OCI-LY1 (cell line): Measurements from ENCODE around the gene PMVK.
A peak's percentile ranks its signal among the peaks of the same experiment; 100 is the strongest.

Source experiments
- H2AFZ ChIP-seq: fragments of 200-600 bp; sonication (generic), shearing (Covaris generic); 2 replicates; pipeline ENCODE4 v1.6.0; 2014; ENCODE audit warnings: antibody characterized with exemption, mild to moderate bottlenecking, low read length
- H3F3A ChIP-seq: fragments of 200-600 bp; sonication (generic), shearing (Covaris generic); 2 replicates; pipeline ENCODE4 v1.6.0; 2014; ENCODE audit warnings: mild to moderate bottlenecking, antibody characterized with exemption, low read length, moderate library complexity; ENCODE audit not compliant: insufficient read depth
- H3K27ac ChIP-seq: fragments of 200-600 bp; sonication (generic); 2 replicates; pipeline ENCODE4 v1.5.1; 2014; ENCODE audit warnings: low read length, mixed run types, mild to moderate bottlenecking, low read depth; ENCODE audit not compliant: poor library complexity, severe bottlenecking
- H3K27me3 ChIP-seq: fragments of 200-600 bp; sonication (generic); 2 replicates; pipeline ENCODE4 v1.6.0; 2014; ENCODE audit warnings: antibody characterized with exemption, mild to moderate bottlenecking, low read length, moderate library complexity; ENCODE audit not compliant: insufficient read depth
- H3K36me3 ChIP-seq: fragments of 200-600 bp; sonication (generic); 2 replicates; pipeline ENCODE4 v1.6.1; 2014; ENCODE audit warnings: mild to moderate bottlenecking, antibody characterized with exemption, low read length, moderate library complexity, mixed read lengths; ENCODE audit not compliant: insufficient read depth
- H3K4me1 ChIP-seq: fragments of 200-600 bp; sonication (generic); 2 replicates; pipeline ENCODE4 v1.5.1; 2014; ENCODE audit warnings: mild to moderate bottlenecking, low read length, moderate library complexity; ENCODE audit not compliant: insufficient read depth, severe bottlenecking
- H3K4me2 ChIP-seq: fragments of 200-600 bp; sonication (generic), shearing (Covaris generic); 2 replicates; pipeline ENCODE4 v1.6.1; 2014; ENCODE audit warnings: low read length
- H3K4me3 ChIP-seq: fragments of 200-600 bp; sonication (generic); 2 replicates; pipeline ENCODE4 v1.5.1; 2014; ENCODE audit warnings: low read length, low read depth, mild to moderate bottlenecking, mixed read lengths; ENCODE audit not compliant: poor library complexity, severe bottlenecking
- H3K79me2 ChIP-seq: fragments of 200-600 bp; shearing (Covaris generic); 2 replicates; pipeline ENCODE4 v1.6.1; 2016; ENCODE audit warnings: mixed run types, low read length, mixed read lengths; ENCODE audit not compliant: insufficient read depth
- H3K9ac ChIP-seq: fragments of 200-600 bp; sonication (generic), shearing (Covaris generic); 2 replicates; pipeline ENCODE4 v1.6.1; 2014; ENCODE audit warnings: mild to moderate bottlenecking, low read length, mixed read lengths
- H3K9me2 ChIP-seq: fragments of 200-600 bp; sonication (generic), shearing (Covaris generic); 2 replicates; pipeline ENCODE4 v1.6.1; 2014; ENCODE audit warnings: low read depth, mild to moderate bottlenecking, low read length, mixed read lengths
- H3K9me3 ChIP-seq: fragments of 200-600 bp; shearing (Covaris generic); 2 replicates; pipeline ENCODE4 v1.6.1; 2014; ENCODE audit warnings: low read length, mixed read lengths
- H4K20me1 ChIP-seq: fragments of 200-600 bp; sonication (generic), shearing (Covaris generic); 2 replicates; pipeline ENCODE4 v1.6.0; 2016; ENCODE audit warnings: mild to moderate bottlenecking, low read length; ENCODE audit not compliant: insufficient read depth
- EZH2 ChIP-seq: fragments of 200-600 bp; sonication (generic), shearing (Covaris generic); IDR thresholded peaks from 2 replicates; pipeline ENCODE4 v1.8.0; 2017; ENCODE audit warnings: borderline replicate concordance, mixed run types, mild to moderate bottlenecking, antibody characterized with exemption, low read length, moderate library complexity, mixed read lengths
- TF ChIP-seq, protein P1 (sequence below): fragments of 200-600 bp; sonication (generic), shearing (Covaris generic); IDR thresholded peaks from 2 replicates; pipeline ENCODE4 v1.5.1; 2017; ENCODE audit warnings: mild to moderate bottlenecking, antibody characterized with exemption, low read length, moderate library complexity, mixed read lengths

The PMVK gene

DNA sequence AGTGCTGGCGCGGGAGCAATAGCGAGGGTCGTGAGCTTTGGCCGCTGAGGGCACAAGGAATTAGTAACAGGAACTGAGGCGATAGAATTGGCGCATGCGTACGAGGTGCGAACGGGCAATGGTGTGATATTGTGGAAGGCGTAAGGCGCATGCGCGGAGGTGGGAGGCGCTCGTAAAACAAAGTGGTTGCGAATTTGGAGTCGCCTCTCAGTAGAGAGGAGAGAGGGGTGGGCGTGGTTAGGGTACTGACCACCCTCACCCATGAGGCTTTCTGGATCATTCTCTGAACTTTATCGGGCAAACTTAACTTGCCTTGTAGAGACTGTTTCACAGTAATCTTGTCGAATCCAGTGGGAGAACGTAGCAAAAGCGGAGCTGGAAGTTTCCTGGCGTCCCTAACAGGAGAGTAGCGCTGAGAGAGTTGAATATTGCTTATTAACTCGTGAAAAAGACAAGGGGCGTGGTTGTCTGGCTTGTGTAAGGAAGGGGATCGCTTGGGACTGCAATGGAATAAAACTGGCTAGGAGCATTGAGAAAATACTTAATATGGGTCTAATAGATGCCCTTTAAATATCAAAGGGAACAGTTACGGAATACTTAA is 38.4 kb upstream of the PMVK start:
- Histone ChIP-seq H3K9me2 (no peaks in the 10 kb centered on the region), H4K20me1 (no peaks in the 10 kb centered on the region), H2AFZ (no peak overlapping the region), H3K4me1 (peaks cover 57% of the 10 kb centered on the region), H3K79me2 (peaks cover 28% of the 10 kb centered on the region), H3K9ac (peak overlapping the region; percentile 86), H3K4me2 (peak overlapping the region; percentile 91), H3K27me3 (no peaks in the 10 kb centered on the region), H3F3A (0 out of 2 replicates have a peak, but pooled peaks cover 4% of the 10 kb centered on the region), H3K9me3 (no peaks in the 10 kb centered on the region), H3K27ac (peak overlapping the region; percentile 88), H3K36me3 (peaks cover 22% of the 10 kb centered on the region), H3K4me3 (peak overlapping the region; percentile 79)
- no peak for TF ChIP-seq EZH2
- TF ChIP-seq, protein P1, sequence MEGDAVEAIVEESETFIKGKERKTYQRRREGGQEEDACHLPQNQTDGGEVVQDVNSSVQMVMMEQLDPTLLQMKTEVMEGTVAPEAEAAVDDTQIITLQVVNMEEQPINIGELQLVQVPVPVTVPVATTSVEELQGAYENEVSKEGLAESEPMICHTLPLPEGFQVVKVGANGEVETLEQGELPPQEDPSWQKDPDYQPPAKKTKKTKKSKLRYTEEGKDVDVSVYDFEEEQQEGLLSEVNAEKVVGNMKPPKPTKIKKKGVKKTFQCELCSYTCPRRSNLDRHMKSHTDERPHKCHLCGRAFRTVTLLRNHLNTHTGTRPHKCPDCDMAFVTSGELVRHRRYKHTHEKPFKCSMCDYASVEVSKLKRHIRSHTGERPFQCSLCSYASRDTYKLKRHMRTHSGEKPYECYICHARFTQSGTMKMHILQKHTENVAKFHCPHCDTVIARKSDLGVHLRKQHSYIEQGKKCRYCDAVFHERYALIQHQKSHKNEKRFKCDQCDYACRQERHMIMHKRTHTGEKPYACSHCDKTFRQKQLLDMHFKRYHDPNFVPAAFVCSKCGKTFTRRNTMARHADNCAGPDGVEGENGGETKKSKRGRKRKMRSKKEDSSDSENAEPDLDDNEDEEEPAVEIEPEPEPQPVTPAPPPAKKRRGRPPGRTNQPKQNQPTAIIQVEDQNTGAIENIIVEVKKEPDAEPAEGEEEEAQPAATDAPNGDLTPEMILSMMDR, result no peak

DNA sequence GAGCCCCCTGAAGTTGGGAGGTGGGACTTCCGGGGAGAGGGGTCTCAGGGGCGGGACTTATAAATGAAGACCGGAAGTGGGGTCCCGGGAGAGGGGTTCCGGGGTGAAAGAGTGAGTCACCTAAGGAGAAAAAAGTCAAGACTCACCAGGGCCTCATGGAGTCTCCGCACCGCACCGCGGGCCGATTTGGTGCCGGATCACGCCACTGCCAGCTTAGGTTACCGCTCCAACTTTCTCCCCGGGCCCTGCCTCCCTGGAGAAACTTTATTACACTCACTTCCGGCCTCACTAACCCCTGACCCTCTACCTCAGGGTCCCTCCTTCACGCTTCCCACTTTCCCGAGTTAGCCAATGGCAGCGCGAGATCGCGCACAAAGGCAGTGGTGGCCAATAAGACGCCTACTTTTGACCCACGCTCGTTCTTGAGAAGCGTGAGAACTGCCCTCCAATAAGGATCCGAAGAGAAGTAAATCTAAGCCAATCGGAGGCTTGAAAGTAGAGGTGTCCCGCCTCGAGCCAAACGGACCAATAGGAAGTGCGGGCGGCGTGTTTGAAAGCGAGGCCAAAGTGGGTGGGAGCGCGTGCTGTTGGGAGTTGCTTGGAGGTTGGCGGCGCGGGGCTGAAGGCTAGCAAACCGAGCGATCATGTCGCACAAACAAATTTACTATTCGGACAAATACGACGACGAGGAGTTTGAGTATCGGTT is 37.7 kb upstream of the PMVK start, which contains the start of gene CKS1B:
Gene CKS1B (plus strand): TSS at position 580 of the 706 bp plus-strand sequence. CDS start 65 bp downstream, at position 645.
- Histone ChIP-seq H3K27me3 (no peaks in the 10 kb centered on the region), H3K9ac (peak within 1 kb of the TSS; percentile 86), H3K36me3 (peaks cover 21% of the 10 kb centered on the region; the same call in 1 of the 2 replicates), H3K9me3 (no peaks in the 10 kb centered on the region), H3K9me2 (no peaks in the 10 kb centered on the region), H3K4me2 (peak within 1 kb of the TSS; percentile 91), H3K79me2 (peaks cover 28% of the 10 kb centered on the region), H3K4me1 (peaks cover 57% of the 10 kb centered on the region), H2AFZ (no peak within 1 kb of the TSS), H3F3A (0 out of 2 replicates have a peak, but pooled peaks cover 4% of the 10 kb centered on the region), H3K4me3 (peak within 1 kb of the TSS; percentile 79), H4K20me1 (no peaks in the 10 kb centered on the region), H3K27ac (peak within 1 kb of the TSS; percentile 88)
- TF ChIP-seq EZH2, result no peak
- TF ChIP-seq, protein P1, result no peak

DNA sequence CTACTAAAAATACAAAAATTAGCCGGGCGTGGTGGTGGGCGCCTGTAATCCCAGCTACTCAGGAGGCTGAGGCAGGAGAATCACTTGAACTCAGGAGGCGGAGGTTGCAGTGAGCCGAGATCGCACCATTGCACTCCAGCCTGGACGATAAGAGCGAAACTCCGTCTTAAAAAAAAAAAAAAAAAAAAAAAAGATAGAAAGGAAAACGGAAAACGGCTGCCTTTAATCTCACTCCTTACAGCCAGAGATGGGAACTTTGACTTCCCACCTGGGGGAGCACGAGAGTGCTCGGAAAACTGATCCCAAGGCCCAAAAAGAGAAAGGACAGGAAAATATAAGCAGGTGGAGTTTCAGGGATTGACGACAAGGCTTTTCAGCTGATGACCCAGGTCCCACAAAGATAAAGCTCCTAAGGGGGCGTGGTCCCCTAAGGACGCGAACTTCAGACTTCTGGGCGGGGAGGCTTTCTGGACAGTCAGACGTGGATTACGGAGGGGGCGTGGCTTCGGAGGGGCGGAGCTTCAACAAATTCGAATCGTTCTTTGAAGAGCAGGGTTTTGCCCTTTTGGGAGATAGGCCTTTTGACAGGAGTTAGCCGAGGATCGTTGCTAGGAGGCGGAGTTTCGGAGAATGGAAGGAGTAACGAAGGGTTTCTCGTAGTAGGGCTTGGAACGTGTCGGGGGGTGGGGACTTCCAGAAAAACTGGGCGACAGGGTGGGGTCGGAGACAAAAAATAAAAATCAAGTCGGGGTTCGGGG is 37.0 kb upstream of the PMVK start:
- peaks cover 20% of the 10 kb centered on the region; the same call in 1 of the 2 replicates for H3K36me3 ChIP-seq
- H3K27ac ChIP-seq, result peak overlapping the region; percentile 88
- H3K9me3 ChIP-seq, result no peaks in the 10 kb centered on the region
- H3K4me1 ChIP-seq, result peaks cover 57% of the 10 kb centered on the region
- H4K20me1 ChIP-seq, result no peaks in the 10 kb centered on the region
- TF ChIP-seq, protein P1, result peak; percentile 15; the same call in 1 of the 2 replicates
- no peak for TF ChIP-seq EZH2
- 0 out of 2 replicates have a peak, but pooled peaks cover 4% of the 10 kb centered on the region for H3F3A ChIP-seq
- H3K79me2 ChIP-seq, result peaks cover 28% of the 10 kb centered on the region
- H3K9ac ChIP-seq, result peak overlapping the region; percentile 82
- H2AFZ ChIP-seq, result no peak overlapping the region
- H3K4me2 ChIP-seq, result peak overlapping the region; percentile 74
- H3K9me2 ChIP-seq, result no peaks in the 10 kb centered on the region
- H3K27me3 ChIP-seq, result no peaks in the 10 kb centered on the region
- peak overlapping the region; percentile 79 for H3K4me3 ChIP-seq
